ENCODE results near the gene EIF4ENIF1.
"Not testable (repeated sequence)": the region's sequence is repeated elsewhere in the genome, so short reads cannot be mapped to it uniquely, and the experiment has no call there.

The EIF4ENIF1 gene

GRCh38 chr22:31425331-31426050 is 64.2 kb downstream of the EIF4ENIF1 start:
- no peak overlapping the region for H3K9ac ChIP-seq (ENCODE audit: low read length)

GRCh38 chr22:31402350-31402749 is 87.3 kb downstream of the EIF4ENIF1 start:
- H3K4me3 ChIP-seq (ENCODE audit: low read length); H3K9ac ChIP-seq (ENCODE audit: low read length): not testable (repeated sequence)
- peaks cover 10% of the 10 kb centered on the region for H3K36me3 ChIP-seq (ENCODE audit: control insufficient read depth, insufficient read depth, low read length)

More at GRCh38 chr22:31425331-31426050, 64.2 kb downstream of the EIF4ENIF1 start:
- no peaks in the 10 kb centered on the region for H3K27me3 ChIP-seq (ENCODE audit: control insufficient read depth, insufficient read depth, low read length)
- H3K4me1 ChIP-seq (ENCODE audit: control insufficient read depth, insufficient read depth, low read length) = no peaks in the 10 kb centered on the region
- no peak overlapping the region for H3K4me3 ChIP-seq (ENCODE audit: low read length)
- H3K27ac ChIP-seq (ENCODE audit: low read depth, low read length) = no peak overlapping the region
- peaks cover 29% of the 10 kb centered on the region for H3K36me3 ChIP-seq (ENCODE audit: control insufficient read depth, insufficient read depth, low read length)

GRCh38 chr22:31400023-31400397 is 89.6 kb downstream of the EIF4ENIF1 start:
- Histone ChIP-seq H3K4me1 (ENCODE audit: control insufficient read depth, insufficient read depth, low read length) (peaks cover 4% of the 10 kb centered on the region), H3K27ac (ENCODE audit: low read depth, low read length) (peak overlapping the region; percentile 79), H3K4me3 (ENCODE audit: low read length) (peak overlapping the region; percentile 93), H3K27me3 (ENCODE audit: control insufficient read depth, insufficient read depth, low read length) (no peaks in the 10 kb centered on the region), H3K9ac (ENCODE audit: low read length) (peak overlapping the region; percentile 87), H3K36me3 (ENCODE audit: control insufficient read depth, insufficient read depth, low read length) (peaks cover 10% of the 10 kb centered on the region)

More at GRCh38 chr22:31402350-31402749, 87.3 kb downstream of the EIF4ENIF1 start:
- H3K27me3 ChIP-seq (ENCODE audit: control insufficient read depth, insufficient read depth, low read length); H3K27ac ChIP-seq (ENCODE audit: low read depth, low read length); H3K4me1 ChIP-seq (ENCODE audit: control insufficient read depth, insufficient read depth, low read length): not testable (repeated sequence)

DNA sequence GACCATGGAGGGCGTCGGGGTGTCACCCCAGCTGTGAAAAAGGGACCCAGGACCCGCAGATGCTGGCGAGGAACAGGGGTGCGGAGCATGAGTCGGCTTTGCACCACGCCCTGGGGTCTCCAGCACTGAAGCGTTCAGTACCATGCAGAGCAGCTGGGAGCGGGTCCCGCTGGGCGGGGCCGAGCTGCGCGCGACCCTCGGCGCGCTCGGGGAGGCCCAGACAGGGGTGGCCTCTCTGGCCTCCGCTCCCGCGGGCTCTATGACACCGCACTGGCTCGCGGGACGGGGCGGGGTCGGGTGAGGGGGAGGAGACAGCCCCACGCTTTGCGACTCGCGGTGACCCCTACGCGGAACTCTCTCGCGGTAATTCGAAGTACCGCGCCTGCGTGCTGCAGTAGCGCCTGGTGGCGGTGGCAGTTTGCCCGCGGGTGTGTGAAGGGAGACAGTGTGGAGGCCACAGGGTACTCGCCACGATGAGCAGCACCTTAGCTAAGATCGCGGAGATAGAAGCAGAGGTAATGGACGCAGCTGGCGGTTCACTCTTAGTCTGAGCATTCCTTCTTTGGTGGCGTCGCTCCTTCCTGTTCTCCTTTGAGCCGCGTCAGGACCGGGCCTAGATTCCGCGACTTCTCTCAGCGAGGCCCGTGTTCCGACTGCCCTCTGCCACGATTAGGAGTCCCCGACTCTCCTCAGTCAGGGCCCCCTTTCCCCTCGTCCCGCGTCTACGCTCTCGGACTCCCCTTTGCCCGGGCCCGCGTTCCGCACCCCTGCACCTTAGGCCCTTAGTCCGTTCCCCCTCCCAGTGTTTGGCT is 90.2 kb downstream of the EIF4ENIF1 start, which contains the start of gene DRG1:
Gene DRG1, plus strand, starts transcription at position 394 of the 812 bp plus-strand sequence. Its CDS starts 80 bp downstream, at position 474.
- Histone ChIP-seq H3K4me1 (ENCODE audit: control insufficient read depth, insufficient read depth, low read length) (peaks cover 4% of the 10 kb centered on the region), H3K27me3 (ENCODE audit: control insufficient read depth, insufficient read depth, low read length) (no peaks in the 10 kb centered on the region), H3K27ac (ENCODE audit: low read depth, low read length) (peak within 1 kb of the TSS; percentile 79), H3K4me3 (ENCODE audit: low read length) (peak within 1 kb of the TSS; percentile 93), H3K9ac (ENCODE audit: low read length) (peak within 1 kb of the TSS; percentile 95), H3K36me3 (ENCODE audit: control insufficient read depth, insufficient read depth, low read length) (peaks cover 10% of the 10 kb centered on the region)

- Histone ChIP-seq H3K4me3 (ENCODE audit: low read length) (no peak overlapping the region), H3K36me3 (ENCODE audit: control insufficient read depth, insufficient read depth, low read length) (peaks cover 3% of the 10 kb centered on the region), H3K9ac (ENCODE audit: low read length) (no peak overlapping the region), H3K27ac (ENCODE audit: low read depth, low read length) (no peak overlapping the region), H3K27me3 (ENCODE audit: control insufficient read depth, insufficient read depth, low read length) (no peaks in the 10 kb centered on the region), H3K4me1 (ENCODE audit: control insufficient read depth, insufficient read depth, low read length) (peaks cover 4% of the 10 kb centered on the region)
Measured at GRCh38 chr22:31398231-31398630, 91.4 kb downstream of the EIF4ENIF1 start.

- H3K4me3 ChIP-seq (ENCODE audit: low read length) = no peak overlapping the region
- no peaks in the 10 kb centered on the region for H3K4me1 ChIP-seq (ENCODE audit: control insufficient read depth, insufficient read depth, low read length)
- H3K27me3 ChIP-seq (ENCODE audit: control insufficient read depth, insufficient read depth, low read length) = no peaks in the 10 kb centered on the region
- H3K9ac ChIP-seq (ENCODE audit: low read length) = no peak overlapping the region
- no peak overlapping the region for H3K27ac ChIP-seq (ENCODE audit: low read depth, low read length)
- no peaks in the 10 kb centered on the region for H3K36me3 ChIP-seq (ENCODE audit: control insufficient read depth, insufficient read depth, low read length)
Measured at GRCh38 chr22:31394326-31394725, 95.3 kb downstream of the EIF4ENIF1 start.

DNA sequence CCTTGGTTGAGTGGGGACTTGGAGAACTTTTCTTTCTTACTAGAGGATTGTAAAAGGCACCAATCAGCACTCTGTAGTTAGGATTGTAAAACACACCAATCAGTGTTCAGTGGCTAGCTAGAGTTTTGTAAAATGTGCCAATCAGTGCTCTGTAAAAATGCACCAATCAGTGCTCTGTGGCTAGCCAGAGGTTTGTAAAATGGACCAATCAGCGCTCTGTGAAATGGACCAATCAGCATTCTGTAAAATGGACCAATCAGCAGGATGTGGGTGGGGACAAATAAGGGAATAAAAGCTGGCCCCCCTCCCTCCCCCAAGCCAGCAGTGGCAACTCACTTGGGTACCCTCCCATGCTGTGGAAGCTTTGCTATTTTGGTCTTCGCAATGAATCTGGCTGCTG is 95.7 kb downstream of the EIF4ENIF1 start:
- Histone ChIP-seq H3K36me3 (ENCODE audit: control insufficient read depth, insufficient read depth, low read length) (no peaks in the 10 kb centered on the region), H3K27me3 (ENCODE audit: control insufficient read depth, insufficient read depth, low read length) (no peaks in the 10 kb centered on the region), H3K27ac (ENCODE audit: low read depth, low read length) (no peak overlapping the region), H3K4me3 (ENCODE audit: low read length) (no peak overlapping the region), H3K9ac (ENCODE audit: low read length) (no peak overlapping the region), H3K4me1 (ENCODE audit: control insufficient read depth, insufficient read depth, low read length) (no peaks in the 10 kb centered on the region)

Data from rectal smooth muscle tissue (tissue), 1 donor.